Mucosa of descending colon (tissue), 3 donors: ENCODE results near the gene BARHL1. TPM values are rescaled to one million over a fixed set of nuclear protein-coding genes. Genes with fewer than 3 reads are reported as not detected.

Experiments
- ATAC-seq: fragments of 200-7000 bp; cut with Tn5 transposase; one replicate; pipeline ENCODE4 v1.9.1; 2020; ENCODE audit warnings: mild to moderate bottlenecking, moderate library complexity
- DNase-seq, 3 donors: peaks; one replicate each; pipeline ENCODE4 v3.0.0-alpha.2; 2020
- H3K36me3 ChIP-seq: fragments of 200-600 bp; one replicate; pipeline ENCODE4 v1.8.0; 2021; ENCODE audit warnings: low read depth, mild to moderate bottlenecking
- H3K4me1 ChIP-seq: fragments of 200-600 bp; one replicate; pipeline ENCODE4 v1.8.0; 2021; ENCODE audit warnings: low read depth, mild to moderate bottlenecking
- H3K4me3 ChIP-seq: fragments of 200-600 bp; one replicate; pipeline ENCODE4 v1.8.0; 2021; ENCODE audit warnings: mild to moderate bottlenecking
- H3K9me3 ChIP-seq: fragments of 200-600 bp; one replicate; pipeline ENCODE4 v1.8.0; 2021; ENCODE audit warnings: mild to moderate bottlenecking
- CTCF ChIP-seq: fragments of 200-600 bp; IDR thresholded peaks from one replicate; pipeline ENCODE4 v1.8.0; 2022; ENCODE audit warnings: antibody characterized with exemption, mild to moderate bottlenecking
- intact Hi-C, 2 donors: fragments of 100-400 bp; cut with DNase I in 1 of 2; cut with micrococcal nuclease in 1 of 2; formaldehyde crosslinking; loops; one replicate each; pipeline versions ENCODE4 v1.11.0 to v1.11.1; 2022; cut with DNase I, micrococcal nuclease
- total RNA-seq, 3 donors: library from RNA; stranded (reverse); fragmentation: NEBNext Ultra II Directional in 2 of 3; extraction: Animal tissue kit (Norgen Biotek cat#: 25700) in 2 of 3; gene quantifications; one replicate each; pipeline versions ENCODE4 v1.2.1 to v1.2.4, GENCODE V29; 2021 to 2023
- donor health status: DM: no; HTN: no; CAD: no; lungs with moderate emphysema.
- donor health status: DM: no; HTN: no; CAD: no.
- donor health status: DM: no; HTN: yes; CAD: no.

The BARHL1 gene
- total RNA-seq, 3 donors from 2014 or later, result not detected

GRCh38 chr9:132539096-132539495, 43.3 kb upstream of the BARHL1 start:
- DNase-seq, result peak; percentile 19 to 48 (median 37)

GRCh38 chr9:132541051-132541450, 41.4 kb upstream of the BARHL1 start:
- H3K36me3 ChIP-seq, result no peaks in the 10 kb centered on the region
- DNase-seq, result peak in 1 of 3 donors; percentile 3
- H3K4me1 ChIP-seq, result peaks cover 6% of the 10 kb centered on the region
- TF ChIP-seq CTCF, result no peak
- no peaks in the 10 kb centered on the region for H3K9me3 ChIP-seq
- ATAC-seq, result no peak
- H3K4me3 ChIP-seq, result no peak overlapping the region
- intact Hi-C loops, result no loop called here

More at GRCh38 chr9:132539096-132539495, 43.3 kb upstream of the BARHL1 start:
- H3K9me3 ChIP-seq, result peaks cover 4% of the 10 kb centered on the region
- H3K36me3 ChIP-seq, result no peaks in the 10 kb centered on the region
- TF ChIP-seq CTCF, result no peak
- peak; percentile 78 for ATAC-seq
- H3K4me3 ChIP-seq, result no peak overlapping the region
- intact Hi-C loops, result loop anchor here in 1 of 2 donors (10.0 kb wide), 1 partner anchor 64 kb away; no protein-coding TSS in a partner anchor
- H3K4me1 ChIP-seq, result peaks cover 6% of the 10 kb centered on the region

DNA sequence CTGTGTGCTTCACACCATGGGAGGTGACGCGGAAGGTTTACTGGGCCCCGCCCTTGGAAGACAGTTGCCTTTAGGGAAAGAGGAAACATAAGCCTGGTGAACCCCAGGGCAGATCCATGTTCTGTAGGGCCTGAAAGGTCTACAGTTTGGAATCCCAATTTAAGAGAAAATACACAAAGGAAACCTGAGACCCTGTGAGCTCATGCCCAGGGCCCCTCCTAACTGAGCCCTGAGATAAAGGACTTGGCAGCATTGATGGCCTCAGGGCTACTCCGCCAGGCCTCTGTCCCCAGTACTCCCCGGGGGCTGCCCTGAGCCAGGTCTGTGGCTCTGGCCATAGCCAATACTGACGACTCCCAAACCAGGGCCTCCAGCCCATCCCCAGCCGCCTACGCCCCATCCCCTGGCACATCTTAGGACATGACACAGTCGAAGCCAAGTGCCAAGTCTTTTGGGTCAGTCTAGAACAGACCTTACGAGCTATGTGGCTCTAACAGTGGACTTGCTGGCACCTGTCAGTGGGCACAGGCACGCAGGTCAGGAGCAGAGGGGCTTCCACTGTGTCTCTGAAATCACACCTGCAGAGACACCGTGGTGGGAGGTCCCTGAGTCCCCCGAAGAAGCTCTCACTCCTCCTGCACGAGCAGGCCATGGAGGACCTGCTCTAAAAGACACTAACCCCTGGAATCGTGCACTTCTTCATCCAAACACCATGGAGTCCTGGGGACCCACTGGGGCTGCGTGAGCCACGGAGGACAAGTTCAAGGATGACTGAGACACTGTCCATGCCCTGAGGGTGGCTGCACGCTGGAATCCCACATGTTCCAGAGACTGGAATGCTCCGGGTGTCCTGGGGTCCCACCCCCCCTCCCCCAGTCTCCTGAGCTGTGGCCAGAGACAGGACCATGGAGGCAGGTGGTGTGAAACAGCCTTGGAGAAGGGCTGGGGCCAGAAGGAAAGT, 40.3 kb upstream of the BARHL1 start:
- Histone ChIP-seq H3K4me3 (no peak overlapping the region), H3K36me3 (no peaks in the 10 kb centered on the region), H3K4me1 (peaks cover 6% of the 10 kb centered on the region), H3K9me3 (no peaks in the 10 kb centered on the region)
- peak in 2 of 3 donors; percentile 42 to 47 for DNase-seq
- no peak for TF ChIP-seq CTCF
- intact Hi-C loops, result no loop called here
- ATAC-seq, result peak; percentile 49

GRCh38 chr9:132543251-132543650, 39.2 kb upstream of the BARHL1 start:
- intact Hi-C loops, result no loop called here
- DNase-seq (peak in 1 of 3 donors; percentile 32), ATAC-seq (no peak)
- H3K9me3 ChIP-seq, result no peaks in the 10 kb centered on the region
- TF ChIP-seq CTCF, result no peak
- H3K4me3 ChIP-seq, result no peak overlapping the region
- no peaks in the 10 kb centered on the region for H3K36me3 ChIP-seq
- peaks cover 6% of the 10 kb centered on the region for H3K4me1 ChIP-seq

GRCh38 chr9:132543960-132544359, 38.4 kb upstream of the BARHL1 start:
- Histone ChIP-seq H3K4me1 (peaks cover 1% of the 10 kb centered on the region), H3K4me3 (no peak overlapping the region), H3K36me3 (no peaks in the 10 kb centered on the region), H3K9me3 (no peaks in the 10 kb centered on the region)
- no peak for TF ChIP-seq CTCF
- intact Hi-C loops, result no loop called here
- DNase-seq, result no peak
- ATAC-seq, result no peak
